Activated CD8-positive, alpha-beta memory T cell treated with anti-CD3 and anti-CD28 coated beads, Interleukin-2, amount 50 U/mL, for 4 hours (primary cell): Measurements from ENCODE around the gene SPINT3.

Experiments
- DNase-seq: peaks from one replicate; pipeline ENCODE4 v3.0.0-alpha.2; 2020

Gene SPINT3

GRCh38 chr20:45515147-45515913 lies at the start of gene SPINT3:
Gene SPINT3 (minus strand): TSS chr20:45515622. CDS start chr20:45515608, 14 bp downstream.
- no peak for DNase-seq

- DNase-seq, result no peak
These were observed 49.4 kb upstream of the SPINT3 start for GRCh38 chr20:45564760-45565276.

- no peak for DNase-seq
These were observed 39.8 kb upstream of the SPINT3 start for GRCh38 chr20:45555198-45555597.

GRCh38 chr20:45552456-45552855 lies 37.0 kb upstream of the SPINT3 start:
- DNase-seq, result no peak

- DNase-seq, result no peak
These were observed 35.3 kb upstream of the SPINT3 start for GRCh38 chr20:45550765-45551164.

GRCh38 chr20:45548410-45548809 lies 33.0 kb upstream of the SPINT3 start:
- no peak for DNase-seq

- no peak for DNase-seq
These were observed 31.9 kb upstream of the SPINT3 start, which contains the start of gene EPPIN for GRCh38 chr20:45547206-45547770. Gene EPPIN (minus strand): TSS chr20:45547401. CDS start chr20:45547357, 44 bp downstream.

- DNase-seq, result no peak
These were observed 30.5 kb upstream of the SPINT3 start for GRCh38 chr20:45545754-45546453.

- no peak for DNase-seq
These were observed 29.9 kb upstream of the SPINT3 start for GRCh38 chr20:45545351-45545750.

GRCh38 chr20:45539382-45539781 lies 24.0 kb upstream of the SPINT3 start, which contains the start of gene WFDC6:
Gene WFDC6 (minus strand): TSS chr20:45539482. CDS start chr20:45539407, 75 bp downstream.
- no peak for DNase-seq

- no peak for DNase-seq
These were observed 22.9 kb upstream of the SPINT3 start for GRCh38 chr20:45538209-45538799.

- DNase-seq, result no peak
These were observed 11.9 kb upstream of the SPINT3 start for GRCh38 chr20:45527294-45527693.

- DNase-seq, result no peak
These were observed 8.4 kb upstream of the SPINT3 start for GRCh38 chr20:45523821-45524220.

GRCh38 chr20:45518282-45518681 lies 2.9 kb upstream of the SPINT3 start:
- no peak for DNase-seq

GRCh38 chr20:45510242-45510862 lies 5.1 kb downstream of the SPINT3 start:
- DNase-seq, result no peak

- no peak for DNase-seq
These were observed 6.3 kb downstream of the SPINT3 start for GRCh38 chr20:45509091-45509490.

GRCh38 chr20:45508068-45508886 lies 7.1 kb downstream of the SPINT3 start:
- DNase-seq, result no peak

GRCh38 chr20:45507011-45507820 lies 8.2 kb downstream of the SPINT3 start:
- no peak for DNase-seq

GRCh38 chr20:45506398-45506797 lies 9.0 kb downstream of the SPINT3 start:
- DNase-seq, result no peak

- DNase-seq, result no peak
These were observed 12.0 kb downstream of the SPINT3 start for GRCh38 chr20:45503403-45503802.

GRCh38 chr20:45502561-45502960 lies 12.9 kb downstream of the SPINT3 start:
- DNase-seq, result no peak
